Stimulated activated CD8-positive, alpha-beta memory T cell treated with anti-CD3 and anti-CD28 coated beads, Interleukin-4, amount 100 ng/mL, for 4 hours (primary cell): ENCODE measurements around the gene FTCD.

Source experiments
- DNase-seq, 2 donors: peaks; one replicate each; pipeline ENCODE4 v3.0.0-alpha.2; 2020; ENCODE audit warnings: low read depth in 2 of 2, low spot score in 1 of 2

The FTCD gene

DNA sequence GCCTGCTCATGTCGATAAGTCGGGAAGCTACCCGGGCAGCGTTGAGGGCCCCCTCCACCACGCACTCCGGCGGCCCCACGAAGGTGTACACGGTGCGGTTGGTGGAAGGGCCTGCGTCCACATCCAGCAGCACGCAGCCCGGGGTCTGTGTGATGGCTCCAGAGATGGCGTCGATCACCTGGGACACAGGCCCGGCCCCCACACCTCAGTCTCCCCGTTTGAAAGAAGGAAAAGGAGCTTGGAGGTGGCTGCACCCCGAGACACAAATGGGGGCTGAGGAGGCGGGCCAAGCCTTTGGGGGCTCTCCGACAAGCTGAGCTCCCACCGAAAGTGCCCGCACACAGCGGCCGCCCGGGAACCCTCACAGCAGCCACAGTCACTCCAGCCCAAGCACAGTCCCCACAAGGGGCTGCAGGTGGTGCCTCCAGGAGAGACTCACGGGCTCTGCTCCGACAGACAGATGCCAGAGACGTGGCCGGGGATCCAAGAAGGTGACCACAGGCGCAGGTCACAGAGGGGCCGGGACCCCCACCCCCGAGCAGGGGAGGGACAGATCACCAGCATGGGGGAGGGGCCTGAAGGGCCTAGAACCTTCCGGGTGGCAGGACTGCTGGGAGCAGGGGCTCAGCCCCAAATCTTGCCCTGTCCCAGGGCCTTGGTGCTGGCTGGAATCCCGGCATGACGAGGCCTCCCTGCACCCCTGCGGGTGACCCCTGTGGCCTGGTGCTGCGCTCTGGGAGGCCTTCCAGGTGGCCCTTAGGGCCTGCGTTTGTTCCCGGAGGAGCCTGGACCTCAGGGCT is 1.0 kb downstream of the FTCD start:
- no peak for DNase-seq

DNA sequence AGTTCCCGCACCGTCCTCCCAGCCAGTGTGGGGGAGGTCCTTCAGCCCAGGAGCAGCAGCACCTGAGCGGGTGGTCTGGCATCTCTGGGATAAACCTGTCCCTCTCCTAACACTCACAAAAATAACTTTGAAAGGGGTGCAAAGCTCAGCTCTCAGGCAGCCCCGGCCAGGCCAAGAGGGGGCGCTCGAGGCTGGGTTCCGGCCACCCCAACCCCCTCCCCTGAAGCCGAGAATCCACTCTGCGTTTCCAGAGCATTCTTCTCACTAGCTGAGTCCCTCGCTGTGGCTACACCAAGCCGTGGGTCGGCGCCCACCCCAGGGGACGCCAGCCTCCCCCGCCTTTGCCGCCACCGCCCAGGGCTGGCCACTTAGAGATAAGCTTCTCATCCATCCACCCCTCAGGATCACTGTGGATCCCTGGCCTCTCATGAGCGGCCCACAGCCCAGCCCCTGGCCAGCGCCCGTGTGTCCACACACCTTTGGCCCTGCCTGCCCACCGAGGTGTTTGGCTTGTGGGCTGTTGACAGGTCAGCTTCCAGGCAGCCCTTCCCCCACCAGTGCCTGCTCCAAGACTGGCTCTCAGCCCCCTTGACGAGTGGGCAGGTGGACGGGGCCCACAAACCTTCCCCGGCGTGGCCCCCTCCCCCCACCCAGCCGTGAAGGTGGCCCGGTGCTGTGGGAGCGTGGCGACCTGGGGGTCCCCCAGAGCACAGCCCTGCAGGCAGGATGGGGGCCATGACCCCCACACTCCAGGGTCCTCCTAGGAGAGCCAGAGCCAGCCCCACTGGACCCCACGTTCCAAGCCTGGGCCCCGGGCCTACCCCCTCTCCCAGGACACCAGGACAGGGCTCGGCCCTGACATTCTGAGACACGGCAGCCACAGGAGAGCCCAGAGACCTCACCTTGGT is 1.9 kb downstream of the FTCD start:
- peak in 1 of 2 donors; percentile 25 for DNase-seq

DNA sequence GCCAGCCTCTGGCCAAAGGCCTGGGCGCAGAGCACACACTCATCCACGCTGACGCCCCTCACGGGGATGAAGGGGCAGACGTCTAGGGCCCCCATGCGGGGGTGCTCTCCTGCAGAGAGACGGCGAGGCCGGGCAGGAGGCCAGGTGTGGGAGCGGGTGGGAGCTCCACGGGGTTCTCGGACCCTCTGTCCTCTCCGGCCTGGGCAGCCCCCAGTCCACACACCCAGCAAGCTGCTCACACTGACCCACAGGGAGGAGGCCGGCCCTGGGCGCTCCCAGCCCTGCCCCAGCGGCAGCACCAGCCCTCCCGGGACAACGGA is 2.5 kb downstream of the FTCD start:
- no peak for DNase-seq

DNA sequence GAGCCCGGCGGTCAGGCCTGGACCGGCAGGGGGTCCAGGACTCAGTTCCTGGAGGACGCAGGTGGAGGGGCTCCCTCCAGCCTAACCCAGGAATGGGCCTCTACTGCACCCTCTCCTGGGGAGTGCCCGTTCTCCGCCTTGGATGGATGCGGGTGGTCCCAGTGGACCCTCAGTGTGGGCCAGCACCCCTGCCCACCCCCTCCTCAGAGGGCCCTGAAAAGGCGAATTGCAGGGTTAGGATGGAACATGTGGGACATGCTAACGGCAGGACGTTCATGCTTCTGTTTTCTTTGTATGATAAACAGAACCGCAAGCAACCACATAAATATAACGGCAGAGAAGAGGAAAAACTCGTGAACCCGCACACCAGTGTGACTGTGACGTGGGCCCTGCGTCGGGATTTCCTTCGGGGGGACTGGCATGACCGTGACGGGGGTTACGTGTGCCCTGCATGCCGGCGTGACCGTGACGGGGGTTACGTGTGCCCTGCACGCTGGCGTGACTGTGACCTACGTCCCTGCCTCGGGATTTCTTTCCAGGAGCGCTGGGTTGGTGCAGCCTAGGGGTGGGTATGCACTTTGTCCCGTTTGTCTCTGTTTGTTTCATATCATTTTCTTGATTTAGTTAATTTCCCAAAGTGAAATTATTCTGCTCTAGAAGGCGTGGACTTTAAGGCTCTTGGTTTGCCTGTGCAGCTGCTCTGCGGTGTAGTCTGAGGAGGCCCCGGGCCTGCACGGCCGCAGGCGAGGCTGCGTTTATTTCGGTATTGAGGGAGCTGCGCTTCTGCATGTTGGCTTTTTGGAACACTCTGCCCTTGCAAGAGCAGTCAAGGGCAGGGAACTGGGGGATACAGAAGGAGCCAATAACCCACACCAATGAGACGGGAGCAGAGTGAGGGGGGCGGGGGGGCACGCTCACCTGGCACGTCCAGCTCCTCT is 3.1 kb downstream of the FTCD start:
- no peak for DNase-seq

DNA sequence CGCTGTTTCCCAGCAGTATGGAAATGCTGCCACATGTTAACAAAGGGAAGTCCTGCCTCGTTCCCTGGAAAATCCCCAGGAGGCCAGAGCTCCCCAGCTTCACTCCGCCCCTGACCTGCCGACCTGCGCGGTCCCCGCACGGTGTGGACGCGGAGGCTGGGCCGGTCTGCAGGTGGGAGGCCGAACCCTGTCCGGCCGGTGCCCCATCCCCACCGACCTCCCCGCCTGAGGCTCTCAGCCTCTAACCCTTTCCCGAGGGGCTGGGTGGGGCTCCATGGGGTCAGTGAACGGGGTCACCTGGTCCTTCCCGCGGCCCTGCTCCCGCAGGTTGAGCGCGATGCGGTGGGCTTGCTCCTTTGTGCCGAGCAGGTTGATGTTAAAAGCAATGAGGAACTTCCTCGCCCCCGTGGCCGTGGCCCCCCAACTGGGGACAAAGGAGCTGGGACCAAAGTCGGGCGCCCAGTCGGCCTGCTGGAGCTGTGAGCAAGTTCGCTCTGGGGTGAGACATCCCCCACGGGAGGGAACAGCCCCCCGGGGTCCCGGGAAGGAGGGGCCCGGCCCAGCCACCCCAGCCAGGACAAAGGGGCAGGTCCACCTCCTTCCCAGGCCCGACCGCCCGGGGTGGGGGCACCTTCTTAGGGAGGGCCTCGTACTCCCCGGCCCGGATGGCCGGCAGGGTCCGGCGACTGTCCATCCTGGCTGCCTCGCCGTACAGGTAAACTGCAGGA is 4.0 kb downstream of the FTCD start:
- no peak for DNase-seq

DNA sequence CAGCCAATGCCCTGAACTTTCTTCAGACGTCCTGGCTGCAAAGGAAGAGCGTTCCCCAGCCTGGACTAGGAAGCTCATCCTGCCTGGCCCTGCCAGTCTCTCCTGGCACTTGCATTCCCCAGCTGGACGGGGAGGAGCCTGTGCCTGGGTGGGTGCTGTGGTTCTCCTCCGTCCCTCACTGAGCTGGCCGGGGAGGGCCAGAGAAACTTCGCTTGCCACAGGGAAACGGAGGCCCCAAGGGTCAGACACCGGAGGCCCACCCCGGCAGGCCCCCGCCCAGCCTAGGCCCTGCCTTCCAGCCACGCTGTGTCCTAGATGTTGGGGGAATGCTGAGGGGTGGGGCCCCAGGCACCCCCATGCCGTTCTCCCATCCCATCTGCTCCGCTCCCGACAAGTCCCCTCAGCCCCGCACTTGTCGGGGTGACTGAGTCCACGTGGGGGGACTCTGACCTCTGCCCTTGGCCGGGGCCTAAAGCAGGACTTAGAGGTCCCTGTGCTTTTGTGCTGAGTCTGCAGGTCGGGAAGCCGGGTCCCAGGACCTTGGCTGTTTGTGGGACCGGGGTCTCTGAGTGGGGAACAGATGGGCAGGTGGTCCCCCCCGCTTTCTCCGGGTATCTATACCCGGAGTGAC is 4.8 kb downstream of the FTCD start:
- DNase-seq, result no peak

DNA sequence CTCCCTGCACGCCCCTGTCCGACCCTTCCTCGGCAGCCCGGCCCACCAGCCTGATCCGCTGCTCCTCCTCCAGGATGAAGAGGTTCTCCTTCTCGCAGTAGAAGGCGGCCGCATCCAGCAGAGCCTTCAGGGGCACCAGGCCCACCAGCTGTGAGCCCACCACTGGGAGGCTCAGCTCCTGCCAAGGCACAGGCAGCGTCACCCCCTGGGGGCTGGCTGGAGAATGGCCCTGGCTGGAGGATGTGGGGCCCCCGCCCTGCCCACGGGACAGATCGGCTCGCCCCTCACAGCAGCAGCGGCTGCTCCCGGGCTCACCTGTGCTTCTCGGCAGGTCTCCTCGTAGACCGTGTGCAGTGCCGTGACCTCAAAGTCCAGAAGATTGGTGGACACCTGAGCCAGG is 5.3 kb downstream of the FTCD start:
- no peak for DNase-seq

DNA sequence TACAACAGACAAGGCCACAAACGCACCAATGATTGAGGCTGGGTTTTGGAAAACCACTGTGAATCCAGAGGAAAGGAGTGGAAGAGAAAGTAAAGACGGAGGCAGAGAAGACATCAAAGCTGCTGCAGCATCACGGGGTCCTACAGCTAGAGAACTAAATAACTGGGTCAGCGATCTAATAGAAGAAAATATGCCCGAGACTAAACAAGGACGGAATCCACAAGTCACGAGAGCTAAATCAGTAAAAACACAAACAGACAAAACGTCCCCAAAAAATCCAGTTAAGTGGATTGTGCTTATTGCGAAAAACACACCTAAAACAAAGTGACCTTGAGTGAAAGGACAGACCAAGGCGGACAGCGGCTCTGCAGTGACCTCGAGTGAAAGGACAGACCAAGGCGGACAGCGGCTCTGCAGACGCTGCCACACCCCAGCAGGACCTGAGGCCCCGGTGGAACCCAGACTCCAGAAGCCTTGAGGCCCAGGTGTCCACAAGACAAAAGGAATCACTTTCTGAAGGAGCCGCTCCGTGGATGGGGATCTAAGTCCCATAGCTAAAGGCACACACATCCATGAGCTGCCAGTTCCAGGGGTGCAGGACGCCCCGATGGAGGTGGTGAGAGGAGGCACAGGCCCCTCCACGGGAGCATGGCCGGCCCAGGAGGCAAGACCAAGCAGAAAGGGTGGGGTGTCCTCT is 6.0 kb downstream of the FTCD start:
- DNase-seq, result no peak

DNA sequence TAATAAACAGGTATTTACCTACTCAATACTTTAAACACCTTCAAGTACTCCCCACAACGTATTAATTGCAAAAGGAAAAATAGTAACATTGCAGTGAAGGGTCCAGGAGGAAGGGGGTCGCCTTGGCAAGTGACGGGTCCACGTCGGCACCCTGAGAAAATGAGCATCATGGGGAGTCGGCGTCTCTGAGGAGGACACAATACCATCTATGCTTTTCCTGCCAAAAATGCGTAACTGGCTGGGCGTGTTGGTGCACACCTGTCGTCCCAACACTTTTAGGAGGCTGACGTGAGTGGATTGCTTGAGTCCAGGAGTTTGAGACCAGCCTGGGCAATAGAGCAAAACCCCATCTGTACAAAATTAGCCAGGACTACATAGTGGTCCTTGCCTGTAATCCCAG is 7.3 kb downstream of the FTCD start:
- DNase-seq, result no peak

DNA sequence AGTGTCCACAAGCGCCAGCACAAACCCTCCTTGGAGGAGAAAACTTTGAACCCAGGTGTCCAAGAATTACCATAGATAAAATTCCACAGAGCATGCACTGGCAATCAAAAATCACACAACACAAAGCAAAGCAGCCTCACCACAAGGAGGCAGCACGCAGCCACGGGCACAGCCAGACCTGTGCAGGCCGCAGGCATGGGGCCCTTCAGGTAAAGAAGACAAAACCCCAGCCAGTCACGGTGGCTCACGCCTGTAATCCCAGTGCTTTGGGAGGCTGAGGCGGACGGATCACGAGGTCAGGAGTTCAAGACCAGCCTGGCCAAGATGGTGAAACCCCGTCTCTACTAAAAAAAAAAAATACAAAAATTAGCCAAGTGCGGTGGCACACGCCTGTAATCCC is 8.0 kb downstream of the FTCD start:
- DNase-seq, result peak; percentile 9 to 10

DNA sequence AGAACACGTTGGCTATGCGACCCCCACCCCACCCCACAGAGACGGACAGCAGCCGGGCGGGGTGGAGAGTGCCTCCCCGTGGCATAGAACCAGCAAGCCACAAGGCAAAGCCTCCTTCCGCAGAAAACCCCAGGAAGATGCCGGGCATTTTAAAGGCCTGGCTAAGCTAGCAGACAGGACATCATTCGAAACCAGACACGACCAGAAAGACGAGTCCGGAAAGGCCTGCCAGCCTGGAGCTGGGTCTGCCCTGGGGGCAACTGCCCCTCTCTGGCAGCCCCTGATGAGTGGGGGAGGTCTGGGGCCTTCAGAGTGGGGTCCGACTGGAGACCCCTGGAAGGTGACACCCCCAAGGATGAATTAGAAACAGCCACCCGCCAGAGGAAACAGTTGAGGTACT is 8.5 kb downstream of the FTCD start:
- DNase-seq, result no peak

DNA sequence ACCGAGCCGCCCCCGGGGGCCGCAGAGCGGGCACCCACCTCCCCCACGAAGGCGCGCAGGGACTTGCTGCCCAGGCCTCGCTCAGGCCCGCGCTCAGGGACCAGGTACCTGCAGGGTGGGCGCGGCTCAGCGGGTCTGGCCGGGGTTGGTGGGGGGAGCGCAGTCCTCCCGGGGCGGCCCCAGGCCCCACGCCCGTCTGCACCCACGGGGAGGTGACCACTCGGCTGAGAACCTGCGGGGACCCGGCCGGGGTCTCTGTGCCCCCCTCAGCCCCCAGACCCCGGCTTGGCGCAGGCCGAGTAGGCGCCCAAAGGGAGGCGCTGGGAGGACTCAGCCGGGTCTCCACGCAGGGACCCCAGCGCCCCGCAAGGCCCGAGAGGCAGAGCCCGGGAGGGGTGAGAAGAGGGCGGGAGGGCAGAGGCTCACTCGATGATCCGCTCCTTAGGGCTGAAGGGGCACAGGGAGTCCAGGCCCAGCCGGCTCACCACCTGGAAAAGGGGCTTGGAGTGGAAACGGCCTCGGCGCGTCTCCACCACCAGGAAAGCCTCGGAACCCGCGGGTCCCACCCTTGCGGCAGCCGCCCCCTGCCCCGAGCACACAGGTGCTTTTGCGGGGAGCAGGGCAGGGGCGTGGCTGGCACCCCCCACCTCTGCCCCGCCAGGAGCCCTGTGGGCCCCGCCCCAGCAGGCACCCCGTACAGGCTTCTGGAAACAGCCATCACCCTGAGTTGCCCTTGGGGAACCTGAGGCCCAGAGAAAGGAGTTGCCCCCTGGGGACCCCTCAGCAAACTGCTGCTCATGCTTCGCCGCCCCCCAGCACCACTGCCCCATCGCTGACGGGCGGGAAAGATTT is 9.3 kb downstream of the FTCD start:
- DNase-seq, result no peak

DNA sequence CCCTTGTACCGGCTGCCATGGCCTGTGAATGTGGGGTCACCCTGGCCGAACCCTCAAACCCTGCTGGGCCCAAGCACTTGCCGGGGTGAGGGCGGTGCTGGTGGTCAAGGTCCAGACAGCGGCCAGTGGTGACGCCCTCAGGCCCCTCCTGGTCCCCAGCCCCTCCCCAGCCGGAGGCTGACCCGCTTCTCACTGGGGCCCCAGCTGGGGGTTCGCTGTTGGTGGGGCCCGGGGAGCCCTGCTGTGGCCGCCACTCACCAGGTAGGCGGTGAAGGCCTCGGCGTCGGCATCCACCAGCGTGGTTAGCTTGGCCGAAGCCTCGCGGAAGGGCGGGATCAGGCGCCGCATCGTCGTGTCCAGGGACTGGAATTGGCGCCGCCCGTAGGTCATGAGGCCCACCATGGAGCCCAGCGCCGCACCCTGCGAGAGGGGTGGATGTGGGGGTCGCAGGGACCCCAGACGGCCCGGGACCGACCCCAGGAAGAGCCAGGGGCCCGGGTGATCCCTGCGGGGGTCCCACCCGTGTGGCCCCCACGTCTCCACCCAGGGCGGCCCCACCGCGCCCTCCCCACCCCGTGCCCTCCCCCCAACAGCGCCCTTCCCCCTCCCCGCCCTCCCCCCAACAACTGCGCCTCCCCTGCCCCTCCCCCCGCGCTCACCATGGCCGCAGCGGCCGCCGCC is 10.1 kb downstream of the FTCD start:
- DNase-seq, result no peak

DNA sequence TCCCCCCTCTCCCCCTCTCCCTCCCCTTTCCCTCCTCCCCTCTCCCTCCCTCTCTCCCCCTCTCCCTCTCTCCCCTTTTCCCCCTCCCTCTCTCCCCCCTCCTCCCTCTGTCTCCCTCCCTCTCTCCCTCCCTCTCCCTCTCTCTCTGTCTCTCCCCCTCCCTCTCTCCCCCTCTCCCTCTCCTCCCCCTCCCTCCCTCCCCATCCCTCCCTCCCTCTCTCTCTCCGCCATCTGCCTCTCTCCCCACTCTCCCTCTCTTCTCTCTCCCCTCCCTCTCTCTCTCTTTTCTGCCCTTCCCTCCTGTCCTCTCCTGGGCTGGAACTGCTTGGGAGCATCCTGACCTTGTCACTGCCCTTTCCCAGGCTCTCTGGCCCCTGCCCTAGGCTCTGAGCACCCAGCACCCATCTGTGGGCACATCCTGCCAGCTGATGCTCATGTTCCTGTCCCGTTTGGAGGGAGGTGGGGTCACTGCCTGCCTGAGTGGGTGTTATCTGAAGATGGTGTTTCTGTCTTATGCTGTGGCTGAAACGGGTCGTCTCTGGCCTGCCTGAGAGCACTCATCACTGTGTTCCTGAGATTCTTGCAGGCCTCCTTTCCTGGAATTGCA is 10.8 kb downstream of the FTCD start:
- DNase-seq, result no peak

DNA sequence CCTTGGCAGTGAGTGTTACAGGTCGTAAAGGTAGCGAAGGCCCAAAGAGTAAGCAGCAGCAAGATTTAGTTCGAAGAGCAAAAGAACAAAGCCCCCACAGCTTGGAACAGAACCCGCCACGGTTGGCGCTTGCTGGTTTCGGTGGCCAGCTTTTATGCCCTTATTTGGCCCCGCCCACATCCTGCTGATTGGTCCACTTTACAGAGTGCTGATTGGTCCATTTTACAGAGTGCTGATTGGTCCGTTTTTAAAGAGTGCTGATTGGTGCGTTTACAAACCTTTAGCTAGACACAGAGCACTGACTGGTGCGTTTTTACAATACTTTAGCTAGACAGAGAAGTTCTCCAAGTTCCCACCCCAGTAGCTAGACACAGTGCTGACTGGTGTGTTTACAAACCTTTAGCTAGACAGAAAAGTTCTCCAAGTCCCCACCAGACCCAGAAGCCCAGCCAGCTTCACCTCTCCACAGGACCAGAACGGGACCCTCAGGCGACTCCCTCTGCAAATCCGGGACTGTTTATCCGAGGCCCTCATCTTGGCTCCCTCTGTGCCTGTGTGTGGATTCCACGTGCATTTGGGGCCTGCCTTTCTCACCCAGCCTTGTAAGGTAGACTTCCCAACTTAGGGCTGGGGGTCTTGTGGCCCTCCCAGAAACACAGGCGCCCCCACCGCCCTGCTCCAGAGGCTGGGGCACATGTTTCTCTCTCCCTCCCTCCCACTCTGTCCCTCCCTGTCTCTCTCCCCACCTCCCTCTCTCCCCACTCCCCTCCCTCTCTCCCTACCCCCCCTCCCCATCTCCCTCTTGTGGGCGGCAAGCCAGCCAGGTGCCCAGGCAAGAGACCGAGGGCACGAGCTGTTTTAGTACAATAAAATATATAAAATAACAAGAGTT is 12.6 kb downstream of the FTCD start:
- DNase-seq, result no peak

DNA sequence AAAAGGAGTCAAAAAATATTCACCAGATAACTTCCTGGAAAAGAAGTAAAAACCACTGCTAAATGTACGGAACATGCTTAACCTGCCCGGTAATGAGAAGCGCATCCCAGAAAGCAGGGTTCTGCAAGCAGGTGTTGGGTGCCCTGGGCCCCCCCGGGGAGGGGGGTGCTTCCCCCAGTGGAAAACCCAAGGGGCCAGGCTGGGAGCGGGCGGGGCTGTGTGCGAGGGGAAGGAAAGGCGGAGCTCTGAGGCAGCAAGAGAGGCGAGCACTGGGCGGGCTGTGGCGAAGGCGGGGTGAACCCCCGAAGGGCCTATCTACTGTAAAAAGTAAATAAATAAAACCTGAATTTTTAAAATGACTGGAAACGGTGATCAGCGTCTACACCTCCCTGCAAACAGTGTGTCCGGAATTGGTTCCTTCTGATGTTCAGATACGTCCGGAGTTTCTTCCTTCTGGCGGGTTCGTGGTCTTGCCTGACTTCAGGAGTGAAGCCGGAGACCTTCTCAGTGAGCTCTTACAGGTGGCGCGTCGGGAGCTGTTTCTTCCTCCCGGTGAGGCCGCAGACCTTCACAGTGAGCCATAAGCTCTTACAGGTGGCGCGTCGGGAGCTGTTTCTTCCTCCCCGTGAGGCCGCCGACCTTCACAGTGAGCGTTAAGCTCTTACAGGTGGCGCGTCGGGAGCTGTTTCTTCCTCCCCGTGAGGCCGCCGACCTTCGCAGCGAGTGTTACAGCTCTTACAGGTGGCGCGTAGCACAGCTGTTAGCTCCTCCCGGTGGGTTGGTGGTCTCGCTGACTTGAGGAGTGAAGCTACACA is 13.4 kb downstream of the FTCD start:
- DNase-seq, result no peak
